ENCODE results near the gene C1orf174.

DNA sequence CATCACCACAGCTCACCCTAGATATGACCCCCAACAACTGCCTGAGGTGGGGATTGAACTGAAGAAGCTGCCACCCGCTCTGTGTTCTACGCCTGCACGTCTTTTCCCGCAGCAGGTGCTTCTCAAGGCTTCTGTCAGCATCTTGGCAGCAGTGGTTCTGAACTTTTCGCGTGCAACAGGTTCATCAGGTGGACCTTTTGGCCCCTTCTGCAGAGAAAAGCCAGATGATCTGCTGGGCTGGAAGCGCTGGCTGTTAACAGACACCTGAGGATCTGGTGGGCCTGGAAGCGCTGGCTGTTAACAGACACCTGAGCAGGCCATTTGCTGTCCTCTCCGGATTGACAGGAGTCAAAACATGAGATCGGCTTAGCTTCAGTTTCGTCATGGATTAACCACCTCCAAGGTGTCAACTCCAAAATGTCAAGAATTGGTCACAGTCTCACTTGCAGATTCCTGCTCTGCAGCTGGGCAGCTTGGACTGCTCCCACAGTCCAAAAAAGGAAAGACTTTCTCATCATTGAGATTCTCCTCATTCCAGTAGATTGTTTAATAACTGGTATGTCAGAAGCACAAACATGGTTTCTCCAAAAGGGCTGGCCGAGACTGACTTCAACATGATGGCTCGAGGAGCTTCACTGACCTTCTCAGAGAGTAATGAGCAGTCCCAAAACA is 4.7 kb downstream of the C1orf174 start:
- TF ChIP-seq, protein P1, sequence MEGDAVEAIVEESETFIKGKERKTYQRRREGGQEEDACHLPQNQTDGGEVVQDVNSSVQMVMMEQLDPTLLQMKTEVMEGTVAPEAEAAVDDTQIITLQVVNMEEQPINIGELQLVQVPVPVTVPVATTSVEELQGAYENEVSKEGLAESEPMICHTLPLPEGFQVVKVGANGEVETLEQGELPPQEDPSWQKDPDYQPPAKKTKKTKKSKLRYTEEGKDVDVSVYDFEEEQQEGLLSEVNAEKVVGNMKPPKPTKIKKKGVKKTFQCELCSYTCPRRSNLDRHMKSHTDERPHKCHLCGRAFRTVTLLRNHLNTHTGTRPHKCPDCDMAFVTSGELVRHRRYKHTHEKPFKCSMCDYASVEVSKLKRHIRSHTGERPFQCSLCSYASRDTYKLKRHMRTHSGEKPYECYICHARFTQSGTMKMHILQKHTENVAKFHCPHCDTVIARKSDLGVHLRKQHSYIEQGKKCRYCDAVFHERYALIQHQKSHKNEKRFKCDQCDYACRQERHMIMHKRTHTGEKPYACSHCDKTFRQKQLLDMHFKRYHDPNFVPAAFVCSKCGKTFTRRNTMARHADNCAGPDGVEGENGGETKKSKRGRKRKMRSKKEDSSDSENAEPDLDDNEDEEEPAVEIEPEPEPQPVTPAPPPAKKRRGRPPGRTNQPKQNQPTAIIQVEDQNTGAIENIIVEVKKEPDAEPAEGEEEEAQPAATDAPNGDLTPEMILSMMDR (IDR thresholded peaks at IDR 0.05; ENCODE audit: insufficient read depth, low read length, poor library complexity, severe bottlenecking), result no peak
- TF ChIP-seq EZH2phosphoT487 (conservative IDR thresholded peaks at IDR 0.05; ENCODE audit: low read length), result no peak
